Mucosa of gallbladder (tissue), 1 donor: Measurements from ENCODE around the gene TENT4A. TPM values are rescaled to one million over a fixed set of nuclear protein-coding genes. Genes with fewer than 3 reads are reported as not detected.
A peak's percentile ranks its signal among the peaks of the same experiment; 100 is the strongest.

Source experiments
- DNase-seq: peaks from one replicate; pipeline ENCODE4 v3.0.0-alpha.2; 2020; ENCODE audit warnings: low spot score
- total RNA-seq: library from RNA; stranded (reverse); gene quantifications from one replicate; pipeline ENCODE4 v1.2.1, GENCODE V29; 2021
- donor health status: DM: no; HTN: no; CAD: no.

The TENT4A gene
- total RNA-seq, 1 donor from 2014 or later: 19.8 TPM

GRCh38 chr5:6700074-6700684, 13.1 kb upstream of the TENT4A start:
- no peak for DNase-seq

- DNase-seq: no peak
Measured at GRCh38 chr5:6700685-6701355, 12.4 kb upstream of the TENT4A start.

DNA sequence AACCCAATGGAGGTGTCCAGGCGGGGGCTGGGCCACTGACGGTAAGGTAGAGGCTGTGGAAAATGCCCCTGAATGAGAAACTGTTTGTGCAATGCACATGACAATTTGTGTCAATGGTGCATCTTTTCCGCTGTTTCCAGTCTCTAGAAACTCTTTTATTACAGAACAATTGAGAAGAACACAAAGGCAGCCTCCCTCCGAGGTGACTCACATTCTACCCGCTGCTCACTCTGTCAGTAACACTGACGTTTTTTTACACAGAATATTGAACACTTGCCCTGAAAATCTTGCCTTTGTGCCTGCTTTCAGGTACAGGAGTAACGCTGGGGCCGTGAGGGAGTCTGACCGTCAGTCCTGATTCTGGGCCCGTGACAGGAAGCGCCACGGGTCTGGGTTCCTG, 11.7 kb upstream of the TENT4A start:
- no peak for DNase-seq

DNA sequence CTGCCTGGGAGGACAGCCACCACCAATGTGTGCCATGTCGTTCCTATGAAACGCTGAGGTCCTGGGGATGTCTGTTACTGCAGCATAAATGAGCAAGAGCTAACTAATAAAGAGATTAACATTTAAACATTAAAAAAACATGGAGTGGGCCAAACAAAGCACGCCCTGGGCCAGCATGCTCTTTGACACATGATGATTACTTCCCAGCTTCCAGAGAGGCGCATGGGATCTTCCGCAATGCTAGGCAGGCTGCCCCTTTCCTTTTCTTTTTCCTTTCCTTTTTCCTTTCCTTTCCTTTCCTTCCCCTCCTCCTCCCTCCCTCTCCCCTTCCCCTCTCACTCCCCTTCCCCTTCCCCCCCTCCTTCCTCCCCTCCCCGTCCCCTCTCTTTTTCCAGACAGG, 10.6 kb upstream of the TENT4A start:
- no peak for DNase-seq

DNA sequence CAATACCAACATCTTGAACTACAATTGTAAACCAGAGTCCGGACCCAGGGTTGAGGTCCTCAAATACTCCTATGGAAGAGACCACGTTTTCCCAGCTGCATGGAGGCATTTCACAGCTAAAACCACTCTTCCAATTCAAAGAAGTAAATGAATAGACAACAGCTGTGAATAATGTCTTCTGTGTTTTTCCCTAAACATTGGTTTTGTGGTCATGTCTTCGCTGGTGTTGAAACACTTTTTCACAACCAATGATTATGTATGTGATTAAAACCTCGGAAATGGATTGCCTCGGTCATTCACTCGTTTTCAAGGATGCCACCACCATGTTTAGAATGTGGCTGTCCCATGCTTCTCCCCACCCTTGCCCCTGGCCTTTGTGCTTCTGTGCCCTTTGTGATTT, 9.4 kb upstream of the TENT4A start:
- DNase-seq: no peak

DNA sequence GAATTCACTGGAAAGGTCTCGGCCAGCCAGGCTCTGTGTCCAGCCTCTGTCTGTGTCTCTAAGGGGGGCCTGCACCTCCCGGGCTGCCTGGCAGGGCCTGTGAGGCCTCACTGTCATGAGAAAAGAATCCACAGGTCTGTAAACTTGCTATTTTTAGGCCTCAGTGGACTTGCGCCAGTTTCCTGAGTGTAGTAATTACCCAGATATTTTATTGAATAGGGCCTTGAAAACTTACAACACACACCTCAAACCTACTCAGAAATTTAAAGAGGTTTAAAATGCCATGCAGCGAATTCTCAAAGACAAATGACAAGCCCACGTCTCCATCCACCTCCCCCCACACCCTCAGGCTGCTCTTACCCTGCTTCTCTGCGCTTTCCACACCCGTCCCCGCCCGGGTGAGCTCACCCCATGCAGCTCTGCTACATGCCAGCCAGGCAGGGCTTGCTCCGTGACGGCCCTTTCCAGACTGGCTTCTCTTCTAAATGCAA, 8.8 kb upstream of the TENT4A start:
- DNase-seq: peak; percentile 46

DNA sequence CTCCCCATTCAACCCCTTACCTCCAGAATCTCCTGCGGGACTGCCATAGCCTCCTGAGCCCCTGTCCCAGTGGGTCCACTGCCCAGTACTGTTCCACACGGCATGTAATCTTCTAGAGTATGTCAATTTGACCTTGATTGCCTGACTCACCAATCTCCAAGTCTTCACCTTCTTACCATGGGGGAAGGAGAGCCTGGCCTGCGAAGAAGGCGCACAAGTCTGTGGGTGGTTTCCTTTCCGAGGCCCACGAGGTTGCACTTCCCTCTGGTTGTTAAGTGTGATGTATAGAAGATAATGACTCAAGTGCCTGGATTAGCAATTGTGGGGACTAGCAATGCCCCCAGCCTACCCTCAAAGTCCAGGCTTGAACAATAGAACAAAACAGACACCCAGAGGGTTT, 8.1 kb upstream of the TENT4A start:
- DNase-seq: no peak

DNA sequence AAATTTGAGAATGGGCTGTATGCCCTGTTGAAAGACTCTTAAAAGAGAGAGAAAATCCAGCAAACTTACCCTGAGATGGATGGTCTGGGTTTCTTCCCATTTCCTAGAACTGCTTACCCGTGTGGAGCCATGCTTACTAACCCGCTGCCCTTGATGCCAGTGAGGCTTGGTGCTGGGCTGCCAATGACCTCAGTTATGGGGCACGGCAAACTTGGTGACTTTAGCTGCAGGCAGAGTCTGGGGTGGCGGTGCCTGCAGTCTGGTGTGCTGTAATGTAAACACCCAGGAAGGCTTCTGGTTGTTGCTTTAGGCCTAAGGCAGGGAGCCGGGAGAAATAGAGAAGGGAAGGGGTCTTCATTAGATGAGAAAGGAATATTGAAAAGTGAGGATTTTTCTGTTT, 7.3 kb upstream of the TENT4A start:
- no peak for DNase-seq

DNA sequence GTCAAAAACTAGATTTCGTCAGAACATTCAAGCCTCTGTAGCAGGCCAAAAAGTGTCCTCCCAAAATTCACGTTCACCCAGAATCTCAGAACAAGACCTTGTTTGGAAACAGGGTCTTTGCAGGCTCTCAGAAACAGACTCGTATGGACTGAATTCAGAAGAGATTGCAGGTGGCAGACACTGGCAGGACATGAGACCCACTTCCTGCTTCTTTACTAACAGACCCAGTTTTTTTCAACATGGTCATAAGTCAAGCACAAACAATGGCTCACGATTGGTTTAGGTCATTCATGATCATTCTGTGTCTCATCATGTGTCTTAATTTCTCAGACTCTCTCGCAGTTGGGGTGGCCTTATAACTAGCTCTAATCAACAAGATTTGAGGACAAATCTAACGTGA, 5.4 kb upstream of the TENT4A start:
- no peak for DNase-seq

GRCh38 chr5:6708814-6709213, 4.4 kb upstream of the TENT4A start:
- DNase-seq: no peak

DNA sequence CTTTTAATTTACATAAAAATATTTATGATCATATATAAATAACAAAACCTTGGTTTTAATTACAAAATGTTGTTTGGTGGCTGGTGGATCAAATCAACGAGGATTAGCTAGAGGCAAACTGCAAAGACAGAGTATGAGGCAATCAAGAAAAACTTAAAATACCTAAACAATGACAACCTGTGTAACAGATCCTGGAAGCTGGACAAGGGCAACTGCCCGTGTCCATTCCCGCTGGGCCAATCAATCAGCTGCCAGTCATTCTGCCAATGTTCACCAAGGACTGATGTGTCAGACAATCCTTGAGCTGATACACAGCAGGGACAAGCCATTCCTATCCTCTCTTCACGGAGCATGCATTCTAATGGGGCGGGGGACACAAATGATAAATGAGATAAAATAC, 3.2 kb upstream of the TENT4A start:
- no peak for DNase-seq

GRCh38 chr5:6710551-6711318, 2.5 kb upstream of the TENT4A start:
- DNase-seq: no peak

DNA sequence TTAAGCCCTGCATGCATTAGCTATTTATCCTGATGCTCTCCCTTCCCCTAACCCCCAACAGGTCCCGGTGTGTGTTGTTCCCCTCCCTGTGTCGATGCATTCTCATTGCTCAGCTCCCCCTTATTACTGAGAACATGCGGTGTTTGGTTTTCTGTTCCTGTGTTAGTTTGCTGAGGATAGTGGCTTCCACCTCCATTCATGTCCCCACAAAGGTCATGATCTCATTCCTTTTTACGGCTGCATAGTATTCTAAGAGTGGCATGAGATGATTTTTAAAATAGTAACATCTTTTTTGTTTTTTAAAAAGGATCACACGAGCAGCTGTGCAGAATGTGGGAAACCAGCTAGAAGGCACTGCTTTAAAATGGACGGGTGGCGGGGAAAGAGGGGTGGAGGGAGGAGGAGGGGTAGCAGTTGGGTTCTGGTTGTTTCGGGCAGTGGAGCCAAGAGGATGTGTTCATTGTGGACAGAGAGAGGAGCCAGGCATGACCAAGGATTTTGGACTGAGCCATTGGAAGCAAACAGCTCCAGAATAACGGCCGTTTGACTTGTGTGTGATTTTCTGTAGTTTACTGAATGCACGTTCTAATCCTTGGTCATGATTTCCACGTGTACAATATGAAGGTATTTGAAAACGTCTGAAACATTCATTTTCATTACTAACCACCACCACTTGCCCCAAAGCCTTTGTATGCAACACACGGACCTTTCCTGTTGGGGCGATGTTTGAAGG, 1.7 kb upstream of the TENT4A start:
- no peak for DNase-seq

DNA sequence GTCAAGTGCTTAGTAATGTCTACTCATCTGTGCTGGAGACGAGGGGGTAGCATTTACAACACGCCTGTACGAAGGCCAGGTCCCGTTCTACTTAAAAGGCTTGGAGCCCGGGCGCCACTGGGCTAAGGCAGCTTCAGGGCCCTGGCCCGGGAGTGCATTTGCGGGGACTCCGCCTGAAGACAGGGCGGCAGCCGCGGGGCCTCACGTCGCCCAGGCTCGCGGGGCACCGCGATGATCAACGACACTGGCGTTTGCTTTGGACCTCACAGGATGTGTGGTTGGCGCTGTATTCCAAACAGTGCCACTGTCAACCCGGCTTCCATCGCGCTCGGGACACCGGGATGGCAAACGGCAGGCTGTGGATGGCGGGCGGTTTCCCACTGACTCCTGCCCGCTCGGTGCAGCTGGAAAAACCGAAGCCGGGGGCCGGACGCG, 1.1 kb upstream of the TENT4A start:
- DNase-seq: no peak

- DNase-seq: peak; percentile 97
Measured at GRCh38 chr5:6712577-6713273, 507 bp upstream of the TENT4A start.

- DNase-seq: no peak
Measured at GRCh38 chr5:6714226-6715041, 1.2 kb downstream of the TENT4A start.

GRCh38 chr5:6715271-6715670, 2.0 kb downstream of the TENT4A start:
- no peak for DNase-seq

- peak; percentile 10 for DNase-seq
Measured at GRCh38 chr5:6715758-6716628, 2.8 kb downstream of the TENT4A start.

GRCh38 chr5:6716629-6717149, 3.5 kb downstream of the TENT4A start:
- peak; percentile 6 for DNase-seq
